ENCODE data around the gene CELF4.

Gene CELF4

DNA sequence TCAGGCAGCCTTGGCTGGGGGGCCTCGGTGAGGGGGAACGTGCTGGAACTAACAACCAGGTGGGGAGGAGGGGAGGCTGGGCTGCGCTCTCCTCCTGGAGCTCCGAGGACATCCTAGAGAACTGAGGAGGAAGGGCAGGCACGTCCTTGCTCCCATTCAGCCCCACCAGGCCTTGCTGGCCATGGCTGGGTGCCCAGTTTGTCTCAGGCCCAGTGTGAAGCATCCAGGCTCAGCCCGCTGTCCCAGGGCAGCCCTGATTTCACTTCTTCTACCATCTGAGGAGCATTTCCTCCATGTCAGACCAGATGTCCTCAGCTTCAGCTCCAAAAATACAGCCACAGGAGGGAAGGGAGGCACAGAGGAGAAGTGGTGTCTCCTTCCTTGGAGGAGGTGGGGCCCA lies 125.4 kb downstream of the CELF4 start:
- no peak for FAIRE-seq
- no peak for DNase-seq (ENCODE audit: insufficient read length, low spot score)
- TF ChIP-seq, protein P1, sequence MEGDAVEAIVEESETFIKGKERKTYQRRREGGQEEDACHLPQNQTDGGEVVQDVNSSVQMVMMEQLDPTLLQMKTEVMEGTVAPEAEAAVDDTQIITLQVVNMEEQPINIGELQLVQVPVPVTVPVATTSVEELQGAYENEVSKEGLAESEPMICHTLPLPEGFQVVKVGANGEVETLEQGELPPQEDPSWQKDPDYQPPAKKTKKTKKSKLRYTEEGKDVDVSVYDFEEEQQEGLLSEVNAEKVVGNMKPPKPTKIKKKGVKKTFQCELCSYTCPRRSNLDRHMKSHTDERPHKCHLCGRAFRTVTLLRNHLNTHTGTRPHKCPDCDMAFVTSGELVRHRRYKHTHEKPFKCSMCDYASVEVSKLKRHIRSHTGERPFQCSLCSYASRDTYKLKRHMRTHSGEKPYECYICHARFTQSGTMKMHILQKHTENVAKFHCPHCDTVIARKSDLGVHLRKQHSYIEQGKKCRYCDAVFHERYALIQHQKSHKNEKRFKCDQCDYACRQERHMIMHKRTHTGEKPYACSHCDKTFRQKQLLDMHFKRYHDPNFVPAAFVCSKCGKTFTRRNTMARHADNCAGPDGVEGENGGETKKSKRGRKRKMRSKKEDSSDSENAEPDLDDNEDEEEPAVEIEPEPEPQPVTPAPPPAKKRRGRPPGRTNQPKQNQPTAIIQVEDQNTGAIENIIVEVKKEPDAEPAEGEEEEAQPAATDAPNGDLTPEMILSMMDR (IDR thresholded peaks at IDR 0.05; ENCODE audit: insufficient read depth, missing control alignments) = no peak

DNA sequence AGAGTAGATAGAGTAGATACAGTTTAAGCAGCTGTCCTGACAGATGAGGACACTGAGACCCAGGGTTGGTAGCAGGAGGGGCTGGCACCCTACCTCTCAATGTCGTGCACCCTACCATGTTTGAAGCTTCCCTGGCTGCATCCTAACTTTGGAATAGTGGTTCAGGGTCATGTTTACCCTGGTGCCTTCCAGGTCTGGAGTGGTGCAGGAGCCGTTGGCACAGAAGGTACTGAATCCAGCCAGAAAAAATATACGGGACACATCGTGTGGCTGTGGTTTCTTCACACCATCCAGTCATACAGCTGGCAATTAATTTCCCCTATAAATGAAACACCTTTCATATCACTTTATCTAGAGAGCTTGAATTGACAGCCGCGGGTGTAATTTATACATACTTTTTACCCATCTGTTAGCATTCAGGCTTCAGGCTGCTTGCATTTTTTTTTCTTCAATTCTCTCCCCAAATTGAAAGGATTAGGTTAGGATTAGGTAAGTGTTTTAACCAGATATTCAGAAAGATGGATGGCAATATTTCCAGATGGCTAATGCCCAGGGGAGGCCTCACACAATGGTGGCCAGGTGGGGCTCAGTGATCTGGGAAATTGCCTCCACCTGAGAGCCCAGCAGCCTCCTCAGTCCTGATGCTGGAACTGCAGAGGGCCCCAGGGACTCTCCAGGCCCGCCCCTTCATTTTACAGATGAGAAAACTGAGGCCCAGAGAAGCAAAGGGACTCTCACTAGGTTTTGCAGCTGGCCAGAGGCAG lies 127.0 kb downstream of the CELF4 start:
- FAIRE-seq = peak; percentile 25
- peak; percentile 72 for DNase-seq (ENCODE audit: insufficient read length, low spot score)
- TF ChIP-seq, protein P1 (IDR thresholded peaks at IDR 0.05; ENCODE audit: insufficient read depth, missing control alignments) = no peak

DNA sequence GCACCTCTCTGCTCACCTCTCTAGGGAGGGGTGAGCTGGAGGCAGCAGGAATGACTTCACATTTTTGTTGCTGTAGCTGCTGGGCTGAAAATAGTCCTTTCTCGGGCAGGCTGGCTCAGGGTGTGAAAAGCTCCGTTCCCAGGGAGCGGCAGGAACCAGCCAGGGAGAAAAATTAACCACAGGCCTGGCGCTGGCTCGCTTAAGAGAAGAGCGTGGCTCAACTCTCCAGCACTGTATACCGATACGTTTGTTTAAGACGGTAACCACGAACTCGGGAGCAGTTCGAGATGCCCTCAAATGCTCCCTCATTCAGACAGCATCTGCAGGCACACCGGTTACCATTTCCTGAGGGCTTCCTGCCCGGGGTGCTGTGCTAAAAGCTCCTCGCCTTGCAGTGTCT lies 129.6 kb downstream of the CELF4 start:
- TF ChIP-seq, protein P1 (IDR thresholded peaks at IDR 0.05; ENCODE audit: insufficient read depth, missing control alignments) = no peak
- FAIRE-seq (no peak), DNase-seq (ENCODE audit: insufficient read length, low spot score) (no peak)

DNA sequence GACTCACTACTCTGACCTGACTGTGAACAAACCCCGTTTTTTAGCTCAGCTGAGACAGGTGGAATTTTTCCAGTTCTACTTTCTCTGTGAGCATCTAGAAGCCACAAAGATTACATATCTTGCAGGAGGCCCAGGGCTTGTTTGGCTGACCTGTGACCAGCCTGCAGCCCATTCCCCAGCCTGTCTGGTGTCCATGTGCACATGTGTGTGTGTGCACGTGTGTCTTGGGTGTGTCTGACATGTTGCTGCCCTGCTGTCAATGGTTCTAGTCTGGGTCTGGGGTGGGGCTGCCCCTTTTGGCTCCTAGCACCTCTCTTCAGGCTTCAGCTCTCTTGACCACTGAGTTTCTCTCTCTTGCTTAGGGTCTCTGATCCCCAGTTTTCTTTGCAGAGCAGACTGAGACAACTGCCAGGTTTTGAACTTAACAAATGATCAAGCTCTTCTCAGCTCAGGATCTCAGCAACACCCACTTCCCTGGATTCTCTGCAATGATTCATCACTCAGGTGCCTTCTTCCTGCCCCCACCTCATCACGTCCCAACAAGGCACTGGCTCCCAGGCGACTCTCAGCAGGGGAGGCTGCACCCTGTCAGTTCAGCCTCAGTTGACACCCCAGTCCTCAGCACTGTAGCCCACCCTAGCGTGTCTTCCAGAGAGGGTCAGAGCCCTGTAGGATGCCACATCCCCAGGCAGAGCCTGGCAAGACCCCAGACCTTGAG lies 130.3 kb downstream of the CELF4 start:
- TF ChIP-seq, protein P1 (IDR thresholded peaks at IDR 0.05; ENCODE audit: insufficient read depth, missing control alignments) = no peak
- FAIRE-seq (no peak), DNase-seq (ENCODE audit: insufficient read length, low spot score) (no peak)

DNA sequence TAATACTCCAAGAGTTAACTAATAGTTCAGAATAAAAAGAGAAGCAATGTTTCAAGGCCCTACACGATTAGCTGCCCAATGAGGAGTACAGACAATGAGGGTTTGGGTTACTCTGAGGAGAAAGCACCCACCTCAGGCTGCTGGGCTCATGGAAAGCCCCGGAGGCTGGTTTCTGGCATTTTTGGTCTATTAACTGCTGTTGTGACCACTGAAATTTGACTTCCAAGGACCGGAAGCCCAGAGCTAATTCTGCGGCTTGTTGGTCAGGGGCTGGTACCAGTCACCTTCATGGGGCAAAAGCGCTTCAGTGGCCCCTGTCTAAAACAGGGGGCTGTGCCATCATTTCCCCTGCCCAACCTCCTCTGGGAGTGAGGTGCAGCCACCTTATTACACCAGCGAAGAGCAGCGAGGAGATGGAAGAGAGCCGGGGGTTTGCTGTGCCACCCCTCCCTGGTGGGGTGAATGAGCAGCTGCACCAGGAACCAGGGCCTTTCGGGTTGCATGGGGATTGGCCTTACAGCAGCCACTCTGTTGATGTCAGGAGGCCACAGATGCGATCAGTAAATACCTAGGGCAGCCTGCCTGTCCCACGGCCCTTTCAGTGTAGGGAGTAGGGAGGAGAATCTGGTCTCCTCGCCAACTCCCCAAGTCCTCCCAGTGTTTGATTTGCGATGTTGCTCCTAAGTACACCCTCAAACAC lies 131.3 kb downstream of the CELF4 start:
- TF ChIP-seq, protein P1 (IDR thresholded peaks at IDR 0.05; ENCODE audit: insufficient read depth, missing control alignments) = no peak
- no peak for FAIRE-seq
- no peak for DNase-seq (ENCODE audit: insufficient read length, low spot score)

DNA sequence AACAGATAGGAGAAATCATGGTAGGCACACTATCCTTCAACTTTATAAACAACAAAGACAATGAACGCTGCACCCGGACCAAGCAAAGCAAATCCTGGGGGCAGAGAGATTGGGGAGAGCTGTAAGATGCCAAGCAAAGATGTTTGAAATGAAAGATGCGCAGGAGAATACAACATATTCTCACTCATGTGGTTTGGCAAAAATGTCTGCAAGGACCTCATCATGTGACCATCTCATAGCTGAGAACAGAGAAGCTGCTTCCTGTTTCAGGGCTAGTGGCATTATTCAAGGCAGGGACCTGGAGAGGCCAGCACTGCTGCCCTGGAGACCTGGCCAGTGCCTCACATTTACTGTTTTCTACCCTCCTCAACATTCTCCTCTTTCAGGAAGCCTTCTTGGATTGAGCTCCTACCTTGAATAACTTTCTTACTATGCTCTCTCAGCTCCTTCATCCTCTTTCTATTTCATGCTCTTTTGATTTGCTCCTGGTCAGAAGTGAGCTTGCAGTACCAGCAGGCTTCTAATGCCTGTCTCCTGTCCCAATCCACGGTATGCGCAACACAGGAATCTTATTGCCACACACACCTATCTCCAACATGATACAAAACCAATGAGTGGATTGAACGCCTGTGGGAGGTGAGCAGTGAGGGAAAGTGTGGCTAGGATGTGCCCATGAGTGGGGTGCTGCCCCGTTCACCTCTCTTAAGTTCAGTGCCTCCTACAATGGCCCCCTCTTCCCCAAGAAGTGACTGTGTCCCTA lies 133.0 kb downstream of the CELF4 start:
- DNase-seq (ENCODE audit: insufficient read length, low spot score) (no peak), FAIRE-seq (no peak)
- TF ChIP-seq, protein P1 (IDR thresholded peaks at IDR 0.05; ENCODE audit: insufficient read depth, missing control alignments) = no peak

Data from D721Med (cell line).